ENCODE data around the gene LONP1. TPM values are rescaled to one million over a fixed set of nuclear protein-coding genes. Genes with fewer than 3 reads are reported as not detected.

Gene LONP1
- total and polyA plus RNA-seq, 9 donors = 25.5 to 77.2 (median 51.4) TPM

- H3K36me3 ChIP-seq = no peaks in the 10 kb centered on the region
- DNase-seq = peak in 2 of 5 donors; percentile 12 to 31
- no peak overlapping the region for H3K27ac ChIP-seq
- H3K4me3 ChIP-seq = no peak overlapping the region
- H3K9me3 ChIP-seq = no peaks in the 10 kb centered on the region
- WGBS, 3 donors = 85 to 87% (median 86%) methylated on average over 30 to 37 of the region's 37 CpGs
- intact Hi-C loops (cut with DNase I) = no loop called here
- H3K27me3 ChIP-seq = no peaks in the 10 kb centered on the region
- TF ChIP-seq EP300 (IDR thresholded peaks at IDR 0.05) (no peak), POLR2A (IDR thresholded peaks at IDR 0.05) (no peak), CTCF (IDR thresholded peaks at IDR 0.05) (no peak)
- H3K4me1 ChIP-seq (ENCODE audit: insufficient read depth) = no peaks in the 10 kb centered on the region
Measured at GRCh38 chr19:5707576-5708575, 12.1 kb downstream of the LONP1 start.

- Histone ChIP-seq H3K27ac (no peak overlapping the region), H3K27me3 (no peaks in the 10 kb centered on the region), H3K9me3 (no peaks in the 10 kb centered on the region), H3K36me3 (no peaks in the 10 kb centered on the region), H3K4me1 (ENCODE audit: insufficient read depth) (no peaks in the 10 kb centered on the region), H3K4me3 (no peak overlapping the region)
- TF ChIP-seq CTCF (IDR thresholded peaks at IDR 0.05) = no peak
- TF ChIP-seq POLR2A (IDR thresholded peaks at IDR 0.05) = no peak
- TF ChIP-seq EP300 (IDR thresholded peaks at IDR 0.05) = no peak
- intact Hi-C loops (cut with DNase I) = no loop called here
- DNase-seq = peak in 1 of 5 donors; percentile 21
- WGBS, 3 donors = 88 to 93% (median 89%) methylated on average over 35 of the region's 35 CpGs
Measured at GRCh38 chr19:5706876-5707573, 12.9 kb downstream of the LONP1 start.

GRCh38 chr19:5705552-5705951 lies 14.4 kb downstream of the LONP1 start:
- intact Hi-C loops (cut with DNase I) = no loop called here
- no peak for DNase-seq

More at GRCh38 chr19:5705552-5705951, 14.4 kb downstream of the LONP1 start:
- H3K9me3 ChIP-seq = no peaks in the 10 kb centered on the region
- H3K36me3 ChIP-seq = no peaks in the 10 kb centered on the region
- H3K27ac ChIP-seq = no peak overlapping the region
- TF ChIP-seq CTCF (IDR thresholded peaks at IDR 0.05) = no peak
- no peak for TF ChIP-seq POLR2A (IDR thresholded peaks at IDR 0.05)
- 84 to 92% (median 88%) methylated on average over 16 of the region's 16 CpGs for WGBS, 3 donors
- H3K4me1 ChIP-seq (ENCODE audit: insufficient read depth) = no peaks in the 10 kb centered on the region
- H3K27me3 ChIP-seq = no peaks in the 10 kb centered on the region
- no peak overlapping the region for H3K4me3 ChIP-seq
